ENCODE measurements around the gene ARPC5. TPM values are rescaled to one million over a fixed set of nuclear protein-coding genes. Genes with fewer than 3 reads are reported as not detected.
"Not testable (repeated sequence)": the region's sequence is repeated elsewhere in the genome, so short reads cannot be mapped to it uniquely, and the experiment has no call there.

Gene ARPC5
- total RNA-seq: 10 to 100 TPM; 41.8 to 84.6 (median 61.4) TPM
- 100 to 1,000 TPM in 1 of 2 donors, 10 to 100 TPM in 1; 64.1 to 104 TPM for polyA plus RNA-seq
- long read RNA-seq, donor 1, full-length matches to known transcripts: 416 of 486 reads
- long read RNA-seq, donor 1, partial matches to known transcripts: 63 of 486 reads
- long read RNA-seq, donor 1, other reads (novel, unspliced or antisense): 7 of 486 reads
- long read RNA-seq, donor 2, full-length matches to known transcripts: 220 of 232 reads
- long read RNA-seq, donor 2, partial matches to known transcripts: 0 of 232 reads
- long read RNA-seq, donor 2, other reads (novel, unspliced or antisense): 12 of 232 reads
- long read RNA-seq, donor 3, full-length matches to known transcripts: 129 of 149 reads
- long read RNA-seq, donor 3, partial matches to known transcripts: 16 of 149 reads
- long read RNA-seq, donor 3, other reads (novel, unspliced or antisense): 4 of 149 reads

DNA sequence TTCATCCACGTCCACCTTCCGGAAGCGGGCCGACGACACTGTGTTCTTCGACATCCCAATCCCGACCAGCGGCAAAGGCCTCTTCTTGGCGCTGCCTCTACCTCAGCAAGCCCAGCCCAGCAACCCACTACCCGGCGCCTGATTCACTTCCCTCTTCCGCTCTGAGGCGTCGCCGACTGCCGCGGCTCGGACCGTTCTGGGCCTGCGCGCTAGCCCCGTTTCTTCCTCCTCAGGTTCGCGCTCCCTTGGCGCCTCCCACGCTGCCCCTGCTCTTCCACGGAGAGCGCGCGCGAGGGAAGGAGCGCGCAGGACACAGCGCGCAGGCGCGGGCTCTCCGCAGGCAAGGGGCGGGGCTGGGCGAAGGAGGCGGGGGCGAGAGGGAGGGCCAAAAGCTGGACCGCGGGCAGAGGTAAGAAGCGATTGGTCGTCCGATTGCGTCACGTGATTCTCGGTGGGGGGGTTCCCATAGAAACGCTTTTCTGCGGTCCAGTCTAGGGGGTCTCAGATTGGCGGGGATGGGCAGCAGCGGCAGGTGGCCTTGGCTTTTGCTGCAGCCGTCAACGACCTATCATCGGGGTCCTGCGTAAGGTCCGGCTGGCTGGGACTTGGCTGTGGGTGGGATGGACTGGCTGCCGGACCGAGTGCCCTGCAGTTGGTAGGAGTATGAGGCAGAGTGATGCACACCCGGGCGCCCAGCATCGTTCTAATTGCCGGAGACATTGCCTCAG is at the start of gene ARPC5:
TSS of gene ARPC5 (minus strand) at position 178 of the 728 bp plus-strand sequence. CDS start at position 54, 124 bp downstream.
- WGBS, 3 donors: 0 to 1% (median 0%) methylated on average over 53 to 65 of the region's 65 CpGs

DNA sequence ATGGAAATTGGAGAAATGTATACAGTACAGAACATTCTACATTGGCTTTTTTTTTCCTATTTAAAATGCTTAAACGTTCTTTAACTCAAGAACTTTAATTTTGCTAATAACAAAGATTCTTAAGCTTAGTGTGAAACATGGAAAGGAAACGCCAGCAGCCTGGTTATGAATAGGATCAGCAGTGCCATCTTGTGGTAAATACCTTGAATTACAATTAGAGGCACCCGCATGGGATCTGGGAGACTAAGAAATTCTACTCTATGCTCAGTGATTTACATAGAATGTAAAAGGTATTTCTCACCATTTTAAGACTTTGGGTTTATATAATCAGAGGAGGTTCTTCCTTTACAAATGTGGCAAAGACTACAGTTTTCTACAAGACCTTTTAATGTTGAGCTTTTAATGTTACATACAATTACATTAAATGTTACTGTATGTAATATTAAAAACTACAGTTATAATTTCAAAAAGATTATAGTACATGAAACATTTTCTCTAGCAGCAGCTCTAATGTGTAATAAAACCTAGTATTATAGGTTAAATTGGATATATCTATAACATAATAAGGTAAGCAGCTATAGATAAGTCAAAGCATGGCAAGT is 49.6 kb upstream of the ARPC5 start:
- Histone ChIP-seq H3K9me3 (no peaks in the 10 kb centered on the region), H3K4me1 (ENCODE audit: insufficient read depth) (no peaks in the 10 kb centered on the region), H3K36me3 (no peaks in the 10 kb centered on the region), H3K4me3 (no peak overlapping the region), H3K27me3 (no peaks in the 10 kb centered on the region), H3K27ac (no peak overlapping the region)
- no peak for TF ChIP-seq POLR2A (IDR thresholded peaks at IDR 0.05)
- no peak for TF ChIP-seq EP300 (IDR thresholded peaks at IDR 0.05)
- peak in 2 of 3 donors; percentile 18 to 59 for TF ChIP-seq CTCF (IDR thresholded peaks at IDR 0.05)
- 28 to 46% (median 39%) methylated on average over 3 of the region's 3 CpGs for WGBS, 3 donors
- intact Hi-C loops (cut with DNase I): no loop called here
- no peak for DNase-seq

More for the DNA sequence above, at the start of gene ARPC5:
- peak within 1 kb of the TSS; percentile 93 for H3K4me3 ChIP-seq
- DNase-seq: peak; percentile 96 to 99 (median 97)
- intact Hi-C loops (cut with DNase I): loop anchor here in 1 of 4 donors (5.0 kb wide), 1 partner anchor 613 kb away; the partner anchor contains the start of gene LAMC1
- H3K36me3 ChIP-seq: no peaks in the 10 kb centered on the region
- H3K27ac ChIP-seq: peak within 1 kb of the TSS; percentile 70 to 72
- no peaks in the 10 kb centered on the region for H3K9me3 ChIP-seq
- no peaks in the 10 kb centered on the region for H3K27me3 ChIP-seq
- TF ChIP-seq CTCF (IDR thresholded peaks at IDR 0.05) (no peak), POLR2A (IDR thresholded peaks at IDR 0.05) (peak; percentile 72)
- H3K4me1 ChIP-seq (ENCODE audit: insufficient read depth): peaks cover 4% of the 10 kb centered on the region

- H3K27ac ChIP-seq; intact Hi-C loops (cut with DNase I); H3K9me3 ChIP-seq; H3K27me3 ChIP-seq; H3K4me1 ChIP-seq (ENCODE audit: insufficient read depth); H3K36me3 ChIP-seq; H3K4me3 ChIP-seq; DNase-seq: not testable (repeated sequence)
- 95 to 98% (median 97%) methylated on average over 4 of the region's 4 CpGs for WGBS, 3 donors
These were observed 43.8 kb upstream of the ARPC5 start for GRCh38 chr1:183679363-183679762.

GRCh38 chr1:183678819-183679218 is 43.2 kb upstream of the ARPC5 start:
- Histone ChIP-seq H3K27ac (no peak overlapping the region), H3K9me3 (no peaks in the 10 kb centered on the region), H3K4me1 (ENCODE audit: insufficient read depth) (peaks cover 3% of the 10 kb centered on the region), H3K27me3 (no peaks in the 10 kb centered on the region), H3K4me3 (no peak overlapping the region), H3K36me3 (no peaks in the 10 kb centered on the region)
- intact Hi-C loops (cut with DNase I): no loop called here
- TF ChIP-seq CTCF (IDR thresholded peaks at IDR 0.05) (no peak), POLR2A (IDR thresholded peaks at IDR 0.05) (no peak), EP300 (IDR thresholded peaks at IDR 0.05) (no peak)
- WGBS, 3 donors: 93 to 97% (median 95%) methylated on average over 3 of the region's 3 CpGs
- no peak for DNase-seq
